ENCODE data around the gene STOML2. TPM values are rescaled to one million over a fixed set of nuclear protein-coding genes. Genes with fewer than 3 reads are reported as not detected.

STOML2 gene
- polyA plus RNA-seq, 3 donors, result 125 to 135 (median 130) TPM

DNA sequence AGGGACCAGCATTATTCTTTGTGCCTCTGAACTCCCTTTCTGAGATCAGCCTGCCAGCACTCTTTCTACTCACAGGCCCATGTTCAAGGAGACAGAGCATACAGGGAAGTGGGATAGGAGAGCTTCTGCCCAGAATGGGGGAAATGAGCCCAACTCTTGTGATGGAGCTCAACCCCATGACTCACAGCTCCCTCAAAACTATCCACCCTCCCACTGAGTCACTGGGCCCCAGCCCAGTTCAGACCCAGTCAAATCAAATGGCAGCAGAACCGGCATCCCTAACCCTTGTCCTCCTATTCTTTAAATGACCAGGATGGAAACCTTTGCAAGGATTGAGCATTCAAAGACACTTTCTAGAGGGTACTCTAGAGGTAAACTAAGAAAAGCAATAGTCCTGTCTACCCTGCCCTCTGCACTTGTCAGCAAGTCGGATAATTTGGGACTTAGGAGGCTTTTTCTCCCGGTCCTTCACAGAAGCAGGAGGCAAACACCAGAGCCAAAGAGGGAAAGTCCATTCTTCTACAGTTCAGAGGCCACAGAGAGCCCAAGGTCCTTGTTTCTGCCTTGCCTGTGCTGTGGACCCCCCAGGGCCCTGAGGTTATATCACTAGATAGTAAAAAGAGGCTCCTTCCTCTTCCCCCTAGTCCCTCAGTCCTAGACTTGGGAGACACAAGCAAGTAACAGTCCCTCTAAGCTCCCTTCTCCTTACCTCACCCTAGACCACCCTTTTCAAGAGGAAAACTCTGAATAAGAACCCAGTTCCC lies 9.5 kb upstream of the STOML2 start:
- DNase-seq (ENCODE audit: extremely low read depth in 1 of 11, low read depth in 9 of 11, low spot score in 4 of 11), result no peak

- peak; percentile 88 to 97 (median 94) for DNase-seq (ENCODE audit: extremely low read depth in 1 of 11, low read depth in 9 of 11, low spot score in 4 of 11)
Observed at GRCh38 chr9:35111001-35111933, 8.3 kb upstream of the STOML2 start.

- no peak for DNase-seq (ENCODE audit: extremely low read depth in 1 of 11, low read depth in 9 of 11, low spot score in 4 of 11)
Observed at GRCh38 chr9:35110327-35110761, 7.4 kb upstream of the STOML2 start.

DNA sequence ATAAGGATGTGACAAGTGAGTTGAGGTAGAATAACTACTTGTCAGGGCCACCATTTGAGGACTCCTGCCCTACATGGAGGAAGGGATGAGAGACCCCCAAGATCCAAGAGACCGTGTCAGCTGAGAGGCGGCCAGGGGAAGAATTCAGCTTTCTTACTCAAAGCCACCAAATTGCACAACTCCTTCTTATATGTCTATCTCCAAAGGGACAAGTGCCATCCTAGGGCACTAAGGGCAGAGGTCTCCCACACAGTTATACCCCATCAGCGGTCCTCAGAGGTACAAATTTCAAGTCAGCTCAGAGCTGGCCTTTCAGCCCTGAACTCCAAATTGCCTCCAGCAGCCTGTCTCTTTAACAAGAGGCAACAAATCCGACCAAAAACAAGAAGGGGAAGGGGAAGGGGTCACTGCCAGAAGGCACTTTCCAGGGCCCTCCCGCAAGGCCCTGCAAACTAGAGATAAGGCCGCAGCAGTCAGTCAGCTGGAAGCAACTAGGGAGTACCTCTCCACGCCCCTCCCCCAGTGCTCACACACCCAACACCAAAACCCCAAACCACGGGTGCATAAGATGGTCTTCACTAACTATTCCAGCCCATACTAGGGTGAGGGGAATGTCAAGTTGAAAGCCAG lies 6.1 kb upstream of the STOML2 start:
- no peak for DNase-seq (ENCODE audit: extremely low read depth in 1 of 11, low read depth in 9 of 11, low spot score in 4 of 11)

- no peak for DNase-seq (ENCODE audit: extremely low read depth in 1 of 11, low read depth in 9 of 11, low spot score in 4 of 11)
Observed at GRCh38 chr9:35108461-35108860, 5.5 kb upstream of the STOML2 start.

- DNase-seq (ENCODE audit: extremely low read depth in 1 of 11, low read depth in 9 of 11, low spot score in 4 of 11), result no peak
Observed at GRCh38 chr9:35107297-35108290, 4.7 kb upstream of the STOML2 start.

DNA sequence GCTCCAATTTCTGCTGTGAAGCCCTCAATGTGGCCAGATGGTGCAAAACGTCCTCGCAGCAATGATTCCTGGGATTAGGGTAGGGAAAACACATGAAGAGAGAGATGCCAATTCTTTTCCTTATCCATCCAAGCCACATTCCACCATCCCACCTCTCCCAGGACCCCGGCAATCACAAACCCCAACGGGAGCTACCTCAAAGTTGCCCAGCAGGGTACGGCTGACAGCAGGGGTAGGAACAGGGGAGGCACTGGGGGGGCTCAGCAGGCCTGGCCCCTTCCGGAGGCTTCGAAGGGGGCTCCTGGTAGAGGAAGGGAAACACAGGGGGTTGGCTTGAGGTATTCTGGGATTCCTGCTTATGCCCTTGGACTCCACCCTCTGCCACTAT lies 3.4 kb upstream of the STOML2 start:
- DNase-seq (ENCODE audit: extremely low read depth in 1 of 11, low read depth in 9 of 11, low spot score in 4 of 11), result no peak

- no peak for DNase-seq (ENCODE audit: extremely low read depth in 1 of 11, low read depth in 9 of 11, low spot score in 4 of 11)
Observed at GRCh38 chr9:35105571-35106342, 2.8 kb upstream of the STOML2 start.

- DNase-seq (ENCODE audit: extremely low read depth in 1 of 11, low read depth in 9 of 11, low spot score in 4 of 11), result no peak
Observed at GRCh38 chr9:35105126-35105525, 2.2 kb upstream of the STOML2 start.

- no peak for DNase-seq (ENCODE audit: extremely low read depth in 1 of 11, low read depth in 9 of 11, low spot score in 4 of 11)
Observed at GRCh38 chr9:35104586-35104985, 1.7 kb upstream of the STOML2 start.

- DNase-seq (ENCODE audit: extremely low read depth in 1 of 11, low read depth in 9 of 11, low spot score in 4 of 11), result no peak
Observed at GRCh38 chr9:35103660-35104191, 795 bp upstream of the STOML2 start.

- no peak for DNase-seq (ENCODE audit: extremely low read depth in 1 of 11, low read depth in 9 of 11, low spot score in 4 of 11)
Observed at GRCh38 chr9:35102465-35102768, 514 bp downstream of the STOML2 start.

DNA sequence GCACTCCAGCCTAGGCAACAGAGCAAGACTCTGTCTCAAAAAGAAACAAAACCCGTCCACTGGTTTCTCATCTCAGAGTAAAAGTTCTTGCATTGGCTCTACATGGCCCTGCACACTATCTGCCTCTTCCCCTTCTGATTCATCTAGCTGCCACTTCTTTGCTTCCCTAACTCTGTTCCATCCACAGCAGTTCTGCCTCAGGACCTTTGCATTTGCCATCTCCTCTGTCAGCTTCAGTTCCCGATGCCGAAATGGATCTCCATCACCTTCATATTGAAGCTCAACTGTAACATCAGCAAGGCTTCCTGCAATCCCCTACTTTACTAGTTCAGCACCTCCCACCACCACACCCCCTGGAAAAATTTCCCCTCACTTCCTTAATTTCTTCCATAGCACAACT lies 5.4 kb downstream of the STOML2 start:
- no peak for DNase-seq (ENCODE audit: extremely low read depth in 1 of 11, low read depth in 9 of 11, low spot score in 4 of 11)

- DNase-seq (ENCODE audit: extremely low read depth in 1 of 11, low read depth in 9 of 11, low spot score in 4 of 11), result peak in 8 of 11 donors; percentile 65 to 85 (median 80)
Observed at GRCh38 chr9:35096035-35096849, 6.7 kb downstream of the STOML2 start, which contains the start of gene PIGO. PIGO (minus strand) TSS chr9:35096591; CDS start chr9:35095565, 1,026 bp downstream.

GRCh38 chr9:35091536-35091935 lies 11.4 kb downstream of the STOML2 start:
- no peak for DNase-seq (ENCODE audit: extremely low read depth in 1 of 11, low read depth in 9 of 11, low spot score in 4 of 11)

DNA sequence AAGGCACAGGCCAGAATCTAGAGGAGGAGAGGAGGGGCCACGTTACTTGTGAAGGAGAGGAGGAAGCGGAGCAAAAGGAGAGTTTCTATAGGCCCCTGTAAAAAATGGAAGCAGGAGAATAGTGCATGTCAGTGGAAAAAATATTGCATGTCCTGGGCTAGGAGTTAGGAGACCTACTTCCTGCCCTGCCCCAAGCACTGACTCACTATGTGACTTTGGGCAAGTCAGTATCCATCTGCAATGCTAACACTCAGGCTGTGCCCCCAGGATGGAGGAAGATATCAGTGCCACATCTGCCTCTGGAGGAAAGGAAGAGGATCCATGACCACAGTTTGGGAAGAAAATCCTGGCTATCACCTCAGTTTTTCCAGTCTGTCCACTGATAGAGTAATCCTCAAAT lies 13.5 kb downstream of the STOML2 start:
- no peak for DNase-seq (ENCODE audit: extremely low read depth in 1 of 11, low read depth in 9 of 11, low spot score in 4 of 11)

DNA sequence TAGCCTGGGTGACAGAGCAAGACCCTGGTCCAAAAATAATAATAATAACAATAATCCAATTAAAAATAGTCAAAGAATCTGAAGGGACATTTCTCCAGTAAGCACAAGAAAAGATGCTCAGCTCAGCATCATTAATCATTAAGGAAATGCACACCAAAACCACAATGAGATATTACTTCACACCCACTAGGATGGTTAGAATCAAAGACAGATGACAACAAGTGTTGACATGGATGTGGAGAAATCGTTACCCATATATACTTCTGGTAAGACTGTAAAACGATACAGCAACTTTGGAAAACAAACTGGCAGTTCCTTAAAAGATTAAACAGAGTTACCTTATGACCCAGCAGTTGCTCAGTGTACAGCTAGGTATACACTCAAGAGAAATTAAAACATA lies 17.9 kb downstream of the STOML2 start:
- DNase-seq (ENCODE audit: extremely low read depth in 1 of 11, low read depth in 9 of 11, low spot score in 4 of 11), result no peak
